Measurements from ENCODE around the gene THSD7B.

DNA sequence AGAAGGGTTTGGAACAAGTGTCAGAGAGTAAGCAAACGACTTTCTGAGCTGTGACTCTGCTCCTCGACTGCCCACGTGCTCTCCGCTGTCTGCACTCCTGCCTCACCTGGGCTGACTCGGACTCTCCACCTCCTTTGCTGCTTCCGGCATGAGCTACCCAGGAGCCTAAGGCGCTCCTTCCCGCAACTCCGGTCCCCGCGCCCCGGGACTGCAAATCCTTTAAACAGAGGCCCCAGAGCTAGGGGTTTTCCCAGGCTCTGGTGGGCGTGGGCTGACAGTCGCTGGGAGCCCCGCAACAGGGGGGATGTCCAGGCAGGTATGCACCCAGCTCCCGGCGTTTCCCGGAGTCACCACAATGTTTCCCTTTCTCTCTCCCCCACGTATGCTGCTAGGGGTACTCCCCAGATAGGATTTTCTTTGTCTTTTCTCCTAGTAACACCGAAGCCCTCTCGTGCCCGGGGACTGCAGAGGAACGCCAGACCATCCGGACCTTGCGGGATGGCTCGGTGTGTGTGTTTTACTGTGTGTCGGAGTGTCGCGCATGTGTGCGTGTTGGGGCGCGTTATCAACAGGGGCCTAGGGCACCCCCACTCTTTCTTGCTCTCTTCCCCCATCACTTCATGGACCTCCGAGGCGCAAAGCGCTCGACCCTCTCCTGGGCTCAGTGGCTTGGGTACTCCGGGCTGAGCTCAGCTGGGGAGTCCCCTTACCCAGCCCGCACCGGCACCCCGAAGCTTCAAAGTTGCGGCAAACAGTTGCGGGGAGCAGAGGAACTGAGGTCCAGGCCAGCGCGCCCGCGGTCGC is 691 bp upstream of the THSD7B start:
- TF ChIP-seq, protein P1, sequence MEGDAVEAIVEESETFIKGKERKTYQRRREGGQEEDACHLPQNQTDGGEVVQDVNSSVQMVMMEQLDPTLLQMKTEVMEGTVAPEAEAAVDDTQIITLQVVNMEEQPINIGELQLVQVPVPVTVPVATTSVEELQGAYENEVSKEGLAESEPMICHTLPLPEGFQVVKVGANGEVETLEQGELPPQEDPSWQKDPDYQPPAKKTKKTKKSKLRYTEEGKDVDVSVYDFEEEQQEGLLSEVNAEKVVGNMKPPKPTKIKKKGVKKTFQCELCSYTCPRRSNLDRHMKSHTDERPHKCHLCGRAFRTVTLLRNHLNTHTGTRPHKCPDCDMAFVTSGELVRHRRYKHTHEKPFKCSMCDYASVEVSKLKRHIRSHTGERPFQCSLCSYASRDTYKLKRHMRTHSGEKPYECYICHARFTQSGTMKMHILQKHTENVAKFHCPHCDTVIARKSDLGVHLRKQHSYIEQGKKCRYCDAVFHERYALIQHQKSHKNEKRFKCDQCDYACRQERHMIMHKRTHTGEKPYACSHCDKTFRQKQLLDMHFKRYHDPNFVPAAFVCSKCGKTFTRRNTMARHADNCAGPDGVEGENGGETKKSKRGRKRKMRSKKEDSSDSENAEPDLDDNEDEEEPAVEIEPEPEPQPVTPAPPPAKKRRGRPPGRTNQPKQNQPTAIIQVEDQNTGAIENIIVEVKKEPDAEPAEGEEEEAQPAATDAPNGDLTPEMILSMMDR (IDR thresholded peaks at IDR 0.05) = no peak
- no peak for TF ChIP-seq EP300 (IDR thresholded peaks at IDR 0.05)
- no peak for TF ChIP-seq POLR2AphosphoS5 (IDR thresholded peaks at IDR 0.05)
- TF ChIP-seq POLR2A (IDR thresholded peaks at IDR 0.05) = no peak
